Measurements from ENCODE around the gene CDK5RAP3. TPM values are rescaled to one million over a fixed set of nuclear protein-coding genes. Genes with fewer than 3 reads are reported as not detected.

CDK5RAP3 gene
- total and polyA plus RNA-seq, 2 of the 13 experiments (the other 11 are each of a cell fraction or from before 2014, with no cell fraction given) = 128 to 154 TPM

GRCh38 chr17:47966079-47966519 is 4.8 kb upstream of the CDK5RAP3 start:
- ChIA-PET CTCF (ENCODE audit: low intra/inter-chr PET ratio, low total read pairs) (interaction anchor here (2.9 kb wide), 1 partner anchor 17 kb away, joined by 13 read pairs; no protein-coding TSS in a partner anchor), POLR2A (interaction anchor here (0.7 to 9.9 kb wide), 6 partner anchors 11 to 82 kb away, joined by 3 to 267 read pairs (median 4); partner anchors contain the start of genes NFE2L1, PNPO, PRR15L and SP2)
- no peaks in the 10 kb centered on the region for H3K9me3 ChIP-seq (ENCODE audit: low read length)
- peak overlapping the region; percentile 58 for H3K4me2 ChIP-seq (ENCODE audit: low read depth, low read length)
- H3K36me3 ChIP-seq (replicated peaks in 1 of 2; ENCODE audit: control insufficient read depth in 1 of 2, insufficient read depth in 2 of 2, low read length in 2 of 2) = no peaks in the 10 kb centered on the region
- peaks cover 44% of the 10 kb centered on the region for H3K4me1 ChIP-seq (ENCODE audit: insufficient read depth, low read length)
- BruUV-seq (replicated peaks) = no TSS peak
- no peaks in the 10 kb centered on the region for H4K20me1 ChIP-seq (ENCODE audit: insufficient read depth, low read length)
- in situ Hi-C loops (cut with HindIII; ENCODE audit: extremely low pct_ligation_motif_present, low pct_unique_long_range_greater_than_20kb) (no loop called here), intact Hi-C loops (cut with micrococcal nuclease; ENCODE audit: unreplicated experiment) (no loop called here)
- no peak overlapping the region for H3K27ac ChIP-seq (ENCODE audit: extremely low read length, insufficient read depth, low read length)
- DNase-seq (ENCODE audit: low spot score) (peak; percentile 65), ATAC-seq (peak; percentile 12; the same call in 1 of the 3 replicates), FAIRE-seq (peak; percentile 48)
- WGBS (ENCODE audit: low lambda C conversion rate) = 10% methylated on average over 1 of the region's 1 CpG
- no peaks in the 10 kb centered on the region; a peak in 1 of 5 replicates for H3K27me3 ChIP-seq (ENCODE audit: control insufficient read depth in 1 of 2, insufficient read depth in 2 of 2, low read length in 2 of 2)
- no peak overlapping the region for H2AFZ ChIP-seq (ENCODE audit: low read length)
- H3K9ac ChIP-seq (ENCODE audit: insufficient read depth, low read depth, low read length) = peak overlapping the region; percentile 42; the same call in 1 of the 2 replicates
- H3K4me3 ChIP-seq (replicated peaks in 1 of 3; ENCODE audit: insufficient read depth in 1 of 3, low read depth in 2 of 3, low read length in 3 of 3) = peak overlapping the region in 1 of 3 experiments; percentile 21; a peak in 2 of 6 replicates
- peaks cover under 1% of the 10 kb centered on the region for H3K79me2 ChIP-seq (ENCODE audit: insufficient read depth, low read length)
- TF ChIP-seq EP300 (IDR thresholded peaks at IDR 0.05; ENCODE audit: low read depth in 2 of 2, low read length in 2 of 2) (no peak), EP300 (CRISPR knock-in tag; IDR thresholded peaks at IDR 0.05; ENCODE audit: borderline replicate concordance) (peak; percentile 20; the same call in 1 of the 2 replicates), NR2F1 (CRISPR knock-in tag; IDR thresholded peaks at IDR 0.05) (no peak), ZSCAN5A (CRISPR knock-in tag; IDR thresholded peaks at IDR 0.05; ENCODE audit: borderline replicate concordance) (no peak), HNF4A (CRISPR knock-in tag; IDR thresholded peaks at IDR 0.05) (peak; percentile 84), ZNF441 (CRISPR knock-in tag; IDR thresholded peaks at IDR 0.05; ENCODE audit: borderline replicate concordance) (0 out of 2 replicates have a peak, but pooled peaks have one; percentile 42), HMG20B (CRISPR knock-in tag; conservative IDR thresholded peaks at IDR 0.05) (no peak), PATZ1 (CRISPR knock-in tag; IDR thresholded peaks at IDR 0.05) (peak; percentile 61), TARDBP (CRISPR knock-in tag; IDR thresholded peaks at IDR 0.05) (no peak), ERF (CRISPR knock-in tag; IDR thresholded peaks at IDR 0.05) (no peak), ZNF468 (CRISPR knock-in tag; IDR thresholded peaks at IDR 0.05) (no peak), KLF6 (CRISPR knock-in tag; IDR thresholded peaks at IDR 0.05) (0 out of 2 replicates have a peak, but pooled peaks have one; percentile 64), U2AF2 (IDR thresholded peaks at IDR 0.05; ENCODE audit: low read depth, low read length) (0 out of 2 replicates have a peak, but pooled peaks have one; percentile 74), ZNF503 (CRISPR knock-in tag; IDR thresholded peaks at IDR 0.05) (no peak), ZNF367 (CRISPR knock-in tag; IDR thresholded peaks at IDR 0.05; ENCODE audit: borderline replicate concordance) (no peak), ZNF75D (CRISPR knock-in tag; IDR thresholded peaks at IDR 0.05; ENCODE audit: borderline replicate concordance) (no peak), CTCF (CRISPR knock-in tag; IDR thresholded peaks at IDR 0.05) (no peak)
